Measurements from ENCODE around the gene POC1B. TPM values are rescaled to one million over a fixed set of nuclear protein-coding genes. Genes with fewer than 3 reads are reported as not detected.

The POC1B gene
- total RNA-seq, 3 donors from 2014 or later = 20.3 to 24.5 (median 24.1) TPM

DNA sequence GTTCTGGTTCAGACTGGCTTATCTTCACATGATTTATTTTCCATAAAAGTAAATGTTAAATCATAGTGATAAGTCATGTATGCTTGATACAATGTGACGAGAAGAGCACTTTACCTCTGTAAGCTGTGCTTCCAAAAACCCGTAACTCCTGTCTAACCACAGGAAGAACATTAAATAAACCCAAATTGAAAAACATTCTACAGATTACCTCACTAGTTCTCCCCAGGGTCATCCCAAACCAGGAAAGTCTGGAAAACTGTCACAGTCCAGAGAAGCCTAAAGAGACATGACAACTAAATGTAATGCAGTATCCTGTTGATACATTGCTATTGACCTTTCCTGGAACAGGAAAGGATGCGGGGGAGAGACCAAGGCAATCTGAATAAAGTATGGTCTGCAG lies 141.0 kb downstream of the POC1B start:
- TF ChIP-seq, protein P1, sequence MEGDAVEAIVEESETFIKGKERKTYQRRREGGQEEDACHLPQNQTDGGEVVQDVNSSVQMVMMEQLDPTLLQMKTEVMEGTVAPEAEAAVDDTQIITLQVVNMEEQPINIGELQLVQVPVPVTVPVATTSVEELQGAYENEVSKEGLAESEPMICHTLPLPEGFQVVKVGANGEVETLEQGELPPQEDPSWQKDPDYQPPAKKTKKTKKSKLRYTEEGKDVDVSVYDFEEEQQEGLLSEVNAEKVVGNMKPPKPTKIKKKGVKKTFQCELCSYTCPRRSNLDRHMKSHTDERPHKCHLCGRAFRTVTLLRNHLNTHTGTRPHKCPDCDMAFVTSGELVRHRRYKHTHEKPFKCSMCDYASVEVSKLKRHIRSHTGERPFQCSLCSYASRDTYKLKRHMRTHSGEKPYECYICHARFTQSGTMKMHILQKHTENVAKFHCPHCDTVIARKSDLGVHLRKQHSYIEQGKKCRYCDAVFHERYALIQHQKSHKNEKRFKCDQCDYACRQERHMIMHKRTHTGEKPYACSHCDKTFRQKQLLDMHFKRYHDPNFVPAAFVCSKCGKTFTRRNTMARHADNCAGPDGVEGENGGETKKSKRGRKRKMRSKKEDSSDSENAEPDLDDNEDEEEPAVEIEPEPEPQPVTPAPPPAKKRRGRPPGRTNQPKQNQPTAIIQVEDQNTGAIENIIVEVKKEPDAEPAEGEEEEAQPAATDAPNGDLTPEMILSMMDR (IDR thresholded peaks at IDR 0.05) = no peak
- Histone ChIP-seq H3K4me1 (ENCODE audit: low read depth) (peaks cover 37% of the 10 kb centered on the region), H3K9me3 (no peaks in the 10 kb centered on the region), H3K36me3 (ENCODE audit: low read depth) (no peaks in the 10 kb centered on the region), H3K4me3 (no peak overlapping the region)
- intact Hi-C loops (cut with DNase I, micrococcal nuclease) = no loop called here
- no peak for DNase-seq
- ATAC-seq = no peak

DNA sequence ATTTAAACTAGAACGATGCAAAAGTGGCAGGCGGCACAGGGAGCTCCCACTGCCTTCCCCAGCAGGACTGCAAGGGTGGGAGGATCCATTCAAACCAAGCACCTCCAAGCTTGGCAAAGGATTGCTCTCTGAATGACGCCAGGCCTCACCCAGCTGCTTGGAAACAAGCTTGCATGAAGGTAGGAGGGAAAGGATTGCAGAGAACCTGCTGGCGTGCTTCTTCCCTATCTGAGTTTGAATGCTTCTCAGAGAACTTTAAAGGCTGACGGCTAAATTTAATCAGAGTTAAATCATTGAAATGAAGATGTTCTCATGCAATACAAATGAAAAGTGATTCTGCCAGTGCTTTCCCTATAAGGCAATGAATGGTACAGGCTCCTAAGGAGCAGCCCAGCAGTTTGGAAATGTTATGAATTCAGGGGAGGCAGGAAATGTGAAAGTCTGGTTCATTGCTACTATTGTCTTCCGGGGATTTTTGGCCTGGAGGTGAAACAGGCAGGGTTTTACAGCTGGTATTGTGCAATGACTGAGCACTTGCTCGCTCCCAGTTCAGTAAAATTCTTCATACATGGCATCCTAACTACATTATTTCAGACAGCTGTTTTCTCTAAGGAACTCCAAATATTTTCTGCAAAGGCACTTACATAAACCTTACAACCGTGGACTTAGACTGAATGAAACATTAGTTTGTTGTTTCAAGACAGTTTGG lies 141.6 kb downstream of the POC1B start:
- ATAC-seq (peak; percentile 71), DNase-seq (peak in 2 of 3 donors; percentile 64 to 72)
- TF ChIP-seq, protein P1 (IDR thresholded peaks at IDR 0.05) = no peak
- intact Hi-C loops (cut with DNase I, micrococcal nuclease) = no loop called here
- no peak overlapping the region for H3K4me3 ChIP-seq
- peaks cover 32% of the 10 kb centered on the region for H3K4me1 ChIP-seq (ENCODE audit: low read depth)
- H3K9me3 ChIP-seq = no peaks in the 10 kb centered on the region
- H3K36me3 ChIP-seq (ENCODE audit: low read depth) = no peaks in the 10 kb centered on the region

DNA sequence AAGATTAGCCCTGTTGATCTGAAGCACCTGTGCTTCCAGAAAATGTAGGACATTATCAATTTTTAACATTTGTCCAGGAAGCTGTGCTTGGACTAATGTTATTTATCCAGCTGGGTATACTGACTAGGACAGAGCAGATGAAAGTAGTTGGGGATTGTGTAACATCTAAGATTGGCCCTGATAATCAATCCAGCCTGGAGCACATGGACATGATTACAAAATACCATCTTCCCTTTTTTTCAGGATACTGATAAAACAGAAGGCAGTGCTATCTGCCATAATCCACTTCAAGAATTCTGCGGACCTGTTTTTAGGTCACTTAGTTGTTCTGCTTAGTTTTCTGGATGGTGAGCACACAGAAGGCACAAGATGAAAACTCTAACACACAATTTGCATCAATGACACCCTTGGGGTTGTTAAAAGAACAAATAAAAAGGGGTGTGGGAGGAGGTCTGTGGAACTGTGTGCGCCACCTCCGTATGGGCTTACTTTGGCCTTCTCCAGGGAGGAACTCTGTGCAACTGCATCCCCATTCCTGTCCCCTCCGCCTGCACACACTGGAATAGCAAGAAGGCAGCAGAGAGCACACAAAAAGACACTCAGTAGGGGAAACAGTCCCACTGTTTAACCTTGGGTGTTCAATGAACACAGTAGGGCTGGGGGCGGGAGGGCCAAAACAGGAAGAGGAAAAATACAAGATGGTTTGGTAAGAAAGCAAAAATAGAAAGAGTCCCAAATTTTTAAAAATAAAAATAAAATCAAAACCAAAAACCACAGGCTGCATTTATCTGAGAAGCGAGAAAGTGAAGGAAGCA lies 142.4 kb downstream of the POC1B start:
- peak; percentile 24 for ATAC-seq
- intact Hi-C loops (cut with DNase I, micrococcal nuclease) = no loop called here
- TF ChIP-seq, protein P1 (IDR thresholded peaks at IDR 0.05) = no peak
- no peaks in the 10 kb centered on the region for H3K9me3 ChIP-seq
- peaks cover 31% of the 10 kb centered on the region for H3K4me1 ChIP-seq (ENCODE audit: low read depth)
- H3K4me3 ChIP-seq = no peak overlapping the region
- no peaks in the 10 kb centered on the region for H3K36me3 ChIP-seq (ENCODE audit: low read depth)
- no peak for DNase-seq

DNA sequence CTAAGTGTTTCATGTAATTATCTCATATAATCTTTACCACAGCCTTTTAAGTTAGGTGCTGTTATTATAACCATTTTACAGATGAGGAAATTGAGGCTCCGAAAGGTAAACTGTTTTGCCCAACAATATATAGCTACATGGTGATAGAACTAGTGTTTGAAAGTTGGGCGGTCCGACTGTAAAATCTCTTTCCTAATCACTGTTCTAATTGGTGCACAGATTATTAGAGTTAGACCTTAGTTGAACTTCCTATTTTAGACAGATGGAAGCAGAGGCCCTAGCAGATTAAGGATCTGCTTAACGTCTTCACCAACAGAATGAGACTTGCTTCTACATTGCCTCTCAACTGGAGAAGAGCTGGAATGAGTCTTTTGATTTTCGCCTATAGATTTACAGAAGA lies 143.5 kb downstream of the POC1B start:
- ATAC-seq = no peak
- peaks cover 33% of the 10 kb centered on the region for H3K4me1 ChIP-seq (ENCODE audit: low read depth)
- H3K9me3 ChIP-seq = no peaks in the 10 kb centered on the region

DNA sequence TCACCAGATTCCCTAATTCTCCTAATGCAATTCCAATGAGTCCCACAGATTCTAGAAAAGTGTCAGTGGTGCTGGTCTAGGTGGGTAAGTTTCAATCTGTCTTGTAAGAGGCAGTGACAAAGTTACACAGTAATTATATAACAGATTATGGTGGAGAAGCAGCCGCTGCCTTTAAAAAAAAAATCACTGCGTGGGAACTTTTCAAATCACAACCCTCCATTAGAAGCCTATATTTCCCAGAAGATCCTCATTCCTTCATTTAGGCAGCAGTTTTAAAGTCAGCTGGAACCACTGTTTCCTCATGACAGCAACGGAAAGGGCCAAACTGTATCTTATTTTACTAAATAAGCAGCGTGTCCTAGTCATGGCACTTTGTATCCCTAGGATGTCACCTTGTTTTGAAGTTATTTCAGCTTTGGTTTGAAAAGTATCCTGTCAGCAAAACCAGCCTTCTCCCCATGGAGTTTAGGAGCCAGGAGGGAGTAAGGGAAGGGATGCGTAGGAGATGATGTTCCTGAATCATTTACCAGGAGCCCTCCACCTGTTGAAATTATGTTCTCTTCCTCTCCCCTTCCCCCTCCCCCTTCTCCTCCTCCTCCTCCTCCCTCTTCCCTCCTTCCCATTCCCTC lies 145.9 kb downstream of the POC1B start:
- no peak for ATAC-seq
- Histone ChIP-seq H3K4me1 (ENCODE audit: low read depth) (peaks cover 41% of the 10 kb centered on the region), H3K9me3 (no peaks in the 10 kb centered on the region), H3K36me3 (ENCODE audit: low read depth) (no peaks in the 10 kb centered on the region), H3K4me3 (no peak overlapping the region)
- intact Hi-C loops (cut with DNase I, micrococcal nuclease) = loop anchor here in 1 of 2 donors (5.0 kb wide), 1 partner anchor 67 kb away; no protein-coding TSS in a partner anchor
- no peak for DNase-seq
- TF ChIP-seq, protein P1 (IDR thresholded peaks at IDR 0.05) = no peak

More for the DNA sequence above, 143.5 kb downstream of the POC1B start:
- intact Hi-C loops (cut with DNase I, micrococcal nuclease) = no loop called here
- no peak for DNase-seq
- H3K4me3 ChIP-seq = no peak overlapping the region
- H3K36me3 ChIP-seq (ENCODE audit: low read depth) = no peaks in the 10 kb centered on the region
- TF ChIP-seq, protein P1 (IDR thresholded peaks at IDR 0.05) = no peak

Measured in mucosa of descending colon (tissue), 3 donors.